ENCODE measurements around the gene GALNT13.

DNA sequence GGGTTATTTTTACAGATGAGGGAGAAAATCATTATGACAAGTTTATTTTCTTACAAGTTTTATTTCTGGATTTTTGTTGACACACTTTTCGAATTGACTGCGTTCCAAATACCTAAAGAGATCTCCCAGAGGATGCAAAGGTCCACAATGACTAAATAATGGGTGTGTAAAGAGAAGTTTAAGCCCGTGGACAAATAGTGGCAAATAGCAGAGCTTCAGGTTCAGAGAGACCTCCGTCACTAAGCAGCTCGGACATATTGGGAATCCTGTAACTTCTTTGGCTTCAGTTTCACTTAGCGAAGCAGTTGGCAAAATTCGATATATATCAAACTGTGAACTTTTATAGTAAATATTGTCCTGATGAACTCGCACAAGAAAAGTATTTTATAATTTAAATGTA lies 556.3 kb downstream of the GALNT13 start:
- TF ChIP-seq CTCF (IDR thresholded peaks at IDR 0.05; ENCODE audit: low read depth, low read length, missing input control) = no peak
- no peak for TF ChIP-seq RAD21 (IDR thresholded peaks at IDR 0.05)
- TF ChIP-seq, protein P1, sequence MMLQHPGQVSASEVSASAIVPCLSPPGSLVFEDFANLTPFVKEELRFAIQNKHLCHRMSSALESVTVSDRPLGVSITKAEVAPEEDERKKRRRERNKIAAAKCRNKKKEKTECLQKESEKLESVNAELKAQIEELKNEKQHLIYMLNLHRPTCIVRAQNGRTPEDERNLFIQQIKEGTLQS (IDR thresholded peaks at IDR 0.05) = no peak
- no peak for TF ChIP-seq FOXA1 (IDR thresholded peaks at IDR 0.05)
- no peak for TF ChIP-seq YY1 (IDR thresholded peaks at IDR 0.05)
- TF ChIP-seq HNF4A (conservative IDR thresholded peaks at IDR 0.05) = no peak
- TF ChIP-seq, protein P2, sequence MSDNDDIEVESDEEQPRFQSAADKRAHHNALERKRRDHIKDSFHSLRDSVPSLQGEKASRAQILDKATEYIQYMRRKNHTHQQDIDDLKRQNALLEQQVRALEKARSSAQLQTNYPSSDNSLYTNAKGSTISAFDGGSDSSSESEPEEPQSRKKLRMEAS (IDR thresholded peaks at IDR 0.05) = no peak
- TF ChIP-seq JUND (IDR thresholded peaks at IDR 0.05) = no peak
- TF ChIP-seq TAF1 (conservative IDR thresholded peaks at IDR 0.05) = no peak
- TF ChIP-seq SP1 (IDR thresholded peaks at IDR 0.05) = no peak
- no peak for TF ChIP-seq NR2F2 (IDR thresholded peaks at IDR 0.05)
- TF ChIP-seq EGR1 (IDR thresholded peaks at IDR 0.05; ENCODE audit: low read depth in 2 of 2) = no peak
- no peak for TF ChIP-seq GABPA (IDR thresholded peaks at IDR 0.05 in 1 of 2, conservative IDR thresholded peaks at IDR 0.05 in 1 of 2)
- no peak for TF ChIP-seq ZBTB33 (IDR thresholded peaks at IDR 0.05)

Measured in liver (tissue), 3 donors.